NCI-H2107 (cell line): ENCODE measurements around the gene C2CD2L.
"Not testable (repeated sequence)": the region's sequence is repeated elsewhere in the genome, so short reads cannot be mapped to it uniquely, and the experiment has no call there.

Experiments
- DNase-seq: peaks from one replicate; lab custom pipeline; 2025; lab: John Stamatoyannopoulos, UW

The C2CD2L gene

GRCh38 chr11:119093942-119094815, 13.0 kb upstream of the C2CD2L start:
- DNase-seq, result no peak

- no peak for DNase-seq
Measured at GRCh38 chr11:119094816-119095065, 12.4 kb upstream of the C2CD2L start.

GRCh38 chr11:119095066-119095880, 11.9 kb upstream of the C2CD2L start:
- DNase-seq, result peak; percentile 97

GRCh38 chr11:119099711-119100110, 7.4 kb upstream of the C2CD2L start:
- DNase-seq, result no peak

GRCh38 chr11:119100246-119100970, 6.7 kb upstream of the C2CD2L start:
- no peak for DNase-seq

GRCh38 chr11:119100994-119101758, 6.0 kb upstream of the C2CD2L start:
- DNase-seq, result no peak

GRCh38 chr11:119101759-119102423, 5.3 kb upstream of the C2CD2L start, which contains the start of gene DPAGT1:
TSS of gene DPAGT1 (minus strand) at chr11:119101853. CDS start at chr11:119101655, 198 bp downstream.
- DNase-seq, result peak; percentile 72

GRCh38 chr11:119103161-119103664, 3.9 kb upstream of the C2CD2L start:
- not testable (repeated sequence) for DNase-seq

- peak; percentile 42 for DNase-seq
Measured at GRCh38 chr11:119103793-119104192, 3.4 kb upstream of the C2CD2L start.

- DNase-seq, result no peak
Measured at GRCh38 chr11:119107538-119108145, 498 bp downstream of the C2CD2L start.

- no peak for DNase-seq
Measured at GRCh38 chr11:119108146-119108856, 1.2 kb downstream of the C2CD2L start.

GRCh38 chr11:119108857-119109221, 1.7 kb downstream of the C2CD2L start:
- no peak for DNase-seq

- DNase-seq, result no peak
Measured at GRCh38 chr11:119109843-119110242, 2.7 kb downstream of the C2CD2L start.

- no peak for DNase-seq
Measured at GRCh38 chr11:119110439-119110838, 3.3 kb downstream of the C2CD2L start.

GRCh38 chr11:119111361-119111925, 4.3 kb downstream of the C2CD2L start:
- DNase-seq, result no peak

GRCh38 chr11:119112314-119113020, 5.3 kb downstream of the C2CD2L start:
- no peak for DNase-seq

GRCh38 chr11:119113716-119114115, 6.6 kb downstream of the C2CD2L start:
- no peak for DNase-seq

GRCh38 chr11:119114351-119114750, 7.2 kb downstream of the C2CD2L start:
- no peak for DNase-seq
